ENCODE measurements around the gene LGALS7.

- TF ChIP-seq POLR2A (IDR thresholded peaks at IDR 0.05; ENCODE audit: low read depth, low read length) (no peak), POLR2AphosphoS5 (IDR thresholded peaks at IDR 0.05; ENCODE audit: low read depth, low read length) (no peak)
Measured at GRCh38 chr19:38727868-38728660, 45.3 kb downstream of the LGALS7 start.

Data from GM12891 (cell line).